ENCODE measurements around the gene TTLL7. TPM values are rescaled to one million over a fixed set of nuclear protein-coding genes. Genes with fewer than 3 reads are reported as not detected.

The TTLL7 gene
- total RNA-seq = 1.9 and 2.3 TPM in 2 replicates

- intact Hi-C loops (cut with micrococcal nuclease) = loop anchor here (1.0 to 10.0 kb wide), 14 partner anchors 68 to 1278 kb away; partner anchors contain the start of genes BCL10, GNG5, PRKACB and RPF1
Measured at GRCh38 chr1:83998498-83999315, at the start of gene TTLL7. TTLL7 (minus strand) TSS chr1:83999132; CDS start chr1:83952211, 46,921 bp downstream.

- intact Hi-C loops (cut with micrococcal nuclease) = no loop called here
Measured at GRCh38 chr1:84042461-84042860, 43.5 kb upstream of the TTLL7 start.

- intact Hi-C loops (cut with micrococcal nuclease) = no loop called here
Measured at GRCh38 chr1:84037758-84038611, 39.1 kb upstream of the TTLL7 start.

- intact Hi-C loops (cut with micrococcal nuclease) = no loop called here
Measured at GRCh38 chr1:84031802-84032327, 32.9 kb upstream of the TTLL7 start.

GRCh38 chr1:84027368-84027767, 28.4 kb upstream of the TTLL7 start:
- intact Hi-C loops (cut with micrococcal nuclease) = no loop called here

GRCh38 chr1:84025966-84026365, 27.0 kb upstream of the TTLL7 start:
- intact Hi-C loops (cut with micrococcal nuclease) = no loop called here

GRCh38 chr1:84021822-84022221, 22.9 kb upstream of the TTLL7 start:
- intact Hi-C loops (cut with micrococcal nuclease) = no loop called here

GRCh38 chr1:84020151-84020550, 21.2 kb upstream of the TTLL7 start:
- intact Hi-C loops (cut with micrococcal nuclease) = no loop called here

GRCh38 chr1:84019217-84019616, 20.3 kb upstream of the TTLL7 start:
- intact Hi-C loops (cut with micrococcal nuclease) = no loop called here

- intact Hi-C loops (cut with micrococcal nuclease) = no loop called here
Measured at GRCh38 chr1:84013708-84014107, 14.8 kb upstream of the TTLL7 start.

GRCh38 chr1:84012018-84012417, 13.1 kb upstream of the TTLL7 start:
- intact Hi-C loops (cut with micrococcal nuclease) = no loop called here

GRCh38 chr1:84010136-84010535, 11.2 kb upstream of the TTLL7 start:
- intact Hi-C loops (cut with micrococcal nuclease) = no loop called here

GRCh38 chr1:84008631-84009030, 9.7 kb upstream of the TTLL7 start:
- intact Hi-C loops (cut with micrococcal nuclease) = no loop called here

- intact Hi-C loops (cut with micrococcal nuclease) = no loop called here
Measured at GRCh38 chr1:84006591-84006990, 7.7 kb upstream of the TTLL7 start.

GRCh38 chr1:84001501-84001900, 2.6 kb upstream of the TTLL7 start:
- intact Hi-C loops (cut with micrococcal nuclease) = no loop called here

GRCh38 chr1:84000954-84001495, 2.1 kb upstream of the TTLL7 start:
- intact Hi-C loops (cut with micrococcal nuclease) = no loop called here

- intact Hi-C loops (cut with micrococcal nuclease) = no loop called here
Measured at GRCh38 chr1:84000196-84000885, 1.4 kb upstream of the TTLL7 start.

- intact Hi-C loops (cut with micrococcal nuclease) = loop anchor here (1.0 to 10.0 kb wide), 13 partner anchors 69 to 1277 kb away; partner anchors contain the start of genes BCL10, GNG5, PRKACB and SPATA1
Measured at GRCh38 chr1:83999316-83999819, 436 bp upstream of the TTLL7 start.

- intact Hi-C loops (cut with micrococcal nuclease) = loop anchor here (1.0 to 10.0 kb wide), 12 partner anchors 67 to 1279 kb away; partner anchors contain the start of genes BCL10, GNG5, PRKACB and RPF1
Measured at GRCh38 chr1:83998205-83998497, 781 bp downstream of the TTLL7 start.

- intact Hi-C loops (cut with micrococcal nuclease) = loop anchor here (1.0 to 10.0 kb wide), 12 partner anchors 67 to 1279 kb away; partner anchors contain the start of genes BCL10, GNG5, PRKACB and RPF1
Measured at GRCh38 chr1:83997631-83998030, 1.3 kb downstream of the TTLL7 start.

GRCh38 chr1:83996621-83997020, 2.3 kb downstream of the TTLL7 start:
- intact Hi-C loops (cut with micrococcal nuclease) = loop anchor here (5.0 to 10.0 kb wide), 4 partner anchors 96 to 938 kb away; no protein-coding TSS in a partner anchor
